Ascending aorta (tissue), 2 donors: ENCODE measurements around the gene SCRN1. TPM values are rescaled to one million over a fixed set of nuclear protein-coding genes. Genes with fewer than 3 reads are reported as not detected.
A peak's percentile ranks its signal among the peaks of the same experiment; 100 is the strongest.

Source experiments
- DNase-seq, 2 donors: peaks; one replicate each; pipeline ENCODE4 v3.0.0-alpha.2; 2019; ENCODE audit warnings: low spot score in 2 of 2
- H3K27ac ChIP-seq, 2 donors: fragments of 200-600 bp; sonication (generic); one replicate each; pipeline ENCODE4 v1.5.1; 2016 to 2017; ENCODE audit warnings: mild to moderate bottlenecking in 1 of 2
- H3K27me3 ChIP-seq: fragments of 200-600 bp; sonication (generic); one replicate; pipeline ENCODE4 v1.5.1; 2017
- H3K36me3 ChIP-seq, 2 donors: fragments of 200-600 bp; sonication (generic); one replicate each; pipeline ENCODE4 v1.5.1; 2016
- H3K4me1 ChIP-seq, 2 donors: fragments of 200-600 bp; sonication (generic); one replicate each; pipeline ENCODE4 v1.5.1; 2016 to 2017; ENCODE audit warnings: mild to moderate bottlenecking in 1 of 2
- H3K4me3 ChIP-seq, 2 donors: fragments of 200-600 bp; sonication (generic); one replicate each; pipeline ENCODE4 v1.5.1; 2016 to 2017; ENCODE audit warnings: mild to moderate bottlenecking in 1 of 2
- H3K9me3 ChIP-seq, 2 donors: fragments of 200-600 bp; sonication (generic); one replicate each; pipeline ENCODE4 v1.5.1; 2016
- CTCF ChIP-seq, 3 experiments: fragments of 200-600 bp in 2 of 3; fragments of 450-650 bp in 1 of 3; sonication (generic) in 2 of 3; IDR thresholded peaks; one replicate each; pipeline ENCODE4 v1.5.1; 2016 to 2019; ENCODE audit warnings: antibody characterized with exemption in 3 of 3, mild to moderate bottlenecking in 1 of 3, moderate library complexity in 1 of 3
- intact Hi-C: fragments of 100-400 bp; cut with DNase I; formaldehyde crosslinking; loops from one replicate; pipeline ENCODE4 v1.15.1; 2023
- total RNA-seq: library from RNA; depleted of rRNA; stranded (reverse); fragments of >200 nt; gene quantifications from one replicate; pipeline ENCODE4 v1.1.0, GENCODE V29; 2016

The SCRN1 gene
- 31.0 TPM for total RNA-seq

GRCh38 chr7:29989257-29989995, at the start of gene SCRN1:
TSS of gene SCRN1 (minus strand) at chr7:29989801. CDS start at chr7:29969067, 20,734 bp downstream.
- Histone ChIP-seq H3K4me1 (peaks cover 0 to 9% of the 10 kb centered on the region in 2 donors), H3K27me3 (no peaks in the 10 kb centered on the region), H3K9me3 (peaks cover 8 to 13% of the 10 kb centered on the region in 2 donors), H3K4me3 (peak within 1 kb of the TSS; percentile 94 to 97), H3K27ac (peak within 1 kb of the TSS; percentile 97), H3K36me3 (no peaks in the 10 kb centered on the region)
- DNase-seq, result peak in 1 of 2 donors; percentile 66
- intact Hi-C loops, result loop anchor here (1.0 to 10.0 kb wide), 2 partner anchors 146 to 295 kb away; partner anchors contain the start of gene ZNRF2
- peak in 1 of 3 experiments; percentile 26 for TF ChIP-seq CTCF (IDR thresholded peaks at IDR 0.05)

GRCh38 chr7:30038196-30038980, 48.8 kb upstream of the SCRN1 start:
- Histone ChIP-seq H3K9me3 (no peaks in the 10 kb centered on the region), H3K4me1 (no peaks in the 10 kb centered on the region), H3K36me3 (no peaks in the 10 kb centered on the region), H3K27ac (no peak overlapping the region), H3K4me3 (no peak overlapping the region), H3K27me3 (no peaks in the 10 kb centered on the region)
- intact Hi-C loops, result no loop called here
- TF ChIP-seq CTCF (IDR thresholded peaks at IDR 0.05), result no peak
- no peak for DNase-seq

- Histone ChIP-seq H3K4me3 (no peak overlapping the region), H3K9me3 (no peaks in the 10 kb centered on the region), H3K4me1 (peaks cover 0 to 4% of the 10 kb centered on the region in 2 donors), H3K27me3 (no peaks in the 10 kb centered on the region), H3K36me3 (no peaks in the 10 kb centered on the region), H3K27ac (no peak overlapping the region)
- intact Hi-C loops, result no loop called here
- no peak for DNase-seq
- TF ChIP-seq CTCF (IDR thresholded peaks at IDR 0.05), result no peak
These were observed 46.6 kb upstream of the SCRN1 start for GRCh38 chr7:30036220-30036619.

GRCh38 chr7:30034501-30034900, 44.9 kb upstream of the SCRN1 start:
- Histone ChIP-seq H3K4me3 (no peak overlapping the region), H3K27me3 (no peaks in the 10 kb centered on the region), H3K36me3 (no peaks in the 10 kb centered on the region), H3K4me1 (peaks cover 0 to 9% of the 10 kb centered on the region in 2 donors), H3K9me3 (no peaks in the 10 kb centered on the region), H3K27ac (no peak overlapping the region)
- intact Hi-C loops, result loop anchor here (5.0 kb wide), 1 partner anchor 222 kb away; no protein-coding TSS in a partner anchor
- TF ChIP-seq CTCF (IDR thresholded peaks at IDR 0.05), result no peak
- DNase-seq, result no peak

GRCh38 chr7:30032310-30033125, 42.9 kb upstream of the SCRN1 start:
- no peak overlapping the region for H3K27ac ChIP-seq
- H3K36me3 ChIP-seq, result no peaks in the 10 kb centered on the region
- intact Hi-C loops, result loop anchor here (5.0 kb wide), 1 partner anchor 220 kb away; no protein-coding TSS in a partner anchor
- no peaks in the 10 kb centered on the region for H3K9me3 ChIP-seq
- no peak overlapping the region for H3K4me3 ChIP-seq
- DNase-seq, result no peak
- TF ChIP-seq CTCF (IDR thresholded peaks at IDR 0.05), result no peak
- H3K27me3 ChIP-seq, result no peaks in the 10 kb centered on the region
- peaks cover 0 to 17% of the 10 kb centered on the region in 2 donors for H3K4me1 ChIP-seq
